NB4 (cell line): ENCODE measurements around the gene FXN.

ENCODE experiments used
- DNase-seq: peaks from one replicate; pipeline ENCODE4 v3.0.0; 2010; ENCODE audit warnings: low read depth
- H3K4me3 ChIP-seq: one replicate; pipeline ENCODE4 v1.5.1; 2011; ENCODE audit warnings: mild to moderate bottlenecking, low read depth, low read length, moderate library complexity
- MYC ChIP-seq: IDR thresholded peaks from 2 replicates; pipeline ENCODE4 v1.6.1; 2011; ENCODE audit warnings: low read depth, low read length
- POLR2A ChIP-seq: IDR thresholded peaks from 2 replicates; pipeline ENCODE4 v1.6.1; 2011; ENCODE audit warnings: mild to moderate bottlenecking; ENCODE audit not compliant: insufficient read length; ENCODE audit errors: extremely low read depth
- TF ChIP-seq, protein P1 (sequence below): IDR thresholded peaks from one replicate; pipeline ENCODE4 v1.5.1; 2012; ENCODE audit warnings: low read depth, low read length
- TF ChIP-seq, protein P2 (sequence below): IDR thresholded peaks from 2 replicates; pipeline ENCODE4 v1.6.1; 2011; ENCODE audit warnings: low read depth, low read length

FXN gene

GRCh38 chr9:69063839-69064238 is 28.3 kb downstream of the FXN start:
- TF ChIP-seq, protein P1, sequence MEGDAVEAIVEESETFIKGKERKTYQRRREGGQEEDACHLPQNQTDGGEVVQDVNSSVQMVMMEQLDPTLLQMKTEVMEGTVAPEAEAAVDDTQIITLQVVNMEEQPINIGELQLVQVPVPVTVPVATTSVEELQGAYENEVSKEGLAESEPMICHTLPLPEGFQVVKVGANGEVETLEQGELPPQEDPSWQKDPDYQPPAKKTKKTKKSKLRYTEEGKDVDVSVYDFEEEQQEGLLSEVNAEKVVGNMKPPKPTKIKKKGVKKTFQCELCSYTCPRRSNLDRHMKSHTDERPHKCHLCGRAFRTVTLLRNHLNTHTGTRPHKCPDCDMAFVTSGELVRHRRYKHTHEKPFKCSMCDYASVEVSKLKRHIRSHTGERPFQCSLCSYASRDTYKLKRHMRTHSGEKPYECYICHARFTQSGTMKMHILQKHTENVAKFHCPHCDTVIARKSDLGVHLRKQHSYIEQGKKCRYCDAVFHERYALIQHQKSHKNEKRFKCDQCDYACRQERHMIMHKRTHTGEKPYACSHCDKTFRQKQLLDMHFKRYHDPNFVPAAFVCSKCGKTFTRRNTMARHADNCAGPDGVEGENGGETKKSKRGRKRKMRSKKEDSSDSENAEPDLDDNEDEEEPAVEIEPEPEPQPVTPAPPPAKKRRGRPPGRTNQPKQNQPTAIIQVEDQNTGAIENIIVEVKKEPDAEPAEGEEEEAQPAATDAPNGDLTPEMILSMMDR = no peak
- TF ChIP-seq, protein P2, sequence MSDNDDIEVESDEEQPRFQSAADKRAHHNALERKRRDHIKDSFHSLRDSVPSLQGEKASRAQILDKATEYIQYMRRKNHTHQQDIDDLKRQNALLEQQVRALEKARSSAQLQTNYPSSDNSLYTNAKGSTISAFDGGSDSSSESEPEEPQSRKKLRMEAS = no peak
- TF ChIP-seq POLR2A (no peak), MYC (no peak)
- H3K4me3 ChIP-seq = no peak overlapping the region
- no peak for DNase-seq

DNA sequence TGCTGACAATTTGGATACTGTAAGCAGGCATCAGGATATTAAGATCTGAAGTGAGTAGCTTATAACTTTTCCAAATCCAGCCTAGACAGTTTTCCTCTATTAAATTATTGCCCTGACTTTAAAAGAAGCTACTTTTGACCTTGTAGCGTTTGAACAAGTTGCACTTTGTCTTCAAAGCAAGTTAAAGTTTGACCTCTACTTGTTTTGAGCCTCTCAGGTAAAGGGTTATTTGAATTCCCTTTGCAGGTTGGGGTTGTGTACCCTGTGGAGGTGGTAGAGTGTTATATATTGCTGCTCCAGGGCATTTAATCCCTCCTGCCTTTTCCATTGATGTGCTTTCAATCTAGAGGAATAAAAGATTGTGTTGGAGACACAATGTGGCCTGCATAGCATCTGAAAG is 30.1 kb downstream of the FXN start:
- TF ChIP-seq POLR2A (no peak), MYC (no peak)
- TF ChIP-seq, protein P2 = no peak
- TF ChIP-seq, protein P1 = no peak
- no peak overlapping the region for H3K4me3 ChIP-seq
- DNase-seq = no peak

GRCh38 chr9:69066955-69067354 is 31.4 kb downstream of the FXN start:
- TF ChIP-seq, protein P2 = no peak
- TF ChIP-seq POLR2A (no peak), MYC (no peak)
- TF ChIP-seq, protein P1 = no peak
- no peak for DNase-seq
- no peak overlapping the region for H3K4me3 ChIP-seq

- TF ChIP-seq, protein P2 = no peak
- no peak for TF ChIP-seq MYC
- TF ChIP-seq POLR2A = no peak
- TF ChIP-seq, protein P1 = no peak
- no peak for DNase-seq
- no peak overlapping the region for H3K4me3 ChIP-seq
These were observed 34.6 kb downstream of the FXN start for GRCh38 chr9:69070201-69070600.

- H3K4me3 ChIP-seq = no peak overlapping the region
- TF ChIP-seq, protein P1 = no peak
- TF ChIP-seq POLR2A (no peak), MYC (no peak)
- TF ChIP-seq, protein P2 = no peak
- DNase-seq = no peak
These were observed 35.5 kb downstream of the FXN start for GRCh38 chr9:69071059-69071458.

- no peak for DNase-seq
- TF ChIP-seq, protein P1 = no peak
- TF ChIP-seq POLR2A = no peak
- TF ChIP-seq, protein P2 = no peak
- no peak for TF ChIP-seq MYC
- H3K4me3 ChIP-seq = no peak overlapping the region
These were observed 37.6 kb downstream of the FXN start for GRCh38 chr9:69073103-69073502.
